Measurements from ENCODE around the gene PHLDB3. TPM values are rescaled to one million over a fixed set of nuclear protein-coding genes. Genes with fewer than 3 reads are reported as not detected.

The PHLDB3 gene
- total RNA-seq, 1 experiment from 2014 or later: 6.7 TPM

DNA sequence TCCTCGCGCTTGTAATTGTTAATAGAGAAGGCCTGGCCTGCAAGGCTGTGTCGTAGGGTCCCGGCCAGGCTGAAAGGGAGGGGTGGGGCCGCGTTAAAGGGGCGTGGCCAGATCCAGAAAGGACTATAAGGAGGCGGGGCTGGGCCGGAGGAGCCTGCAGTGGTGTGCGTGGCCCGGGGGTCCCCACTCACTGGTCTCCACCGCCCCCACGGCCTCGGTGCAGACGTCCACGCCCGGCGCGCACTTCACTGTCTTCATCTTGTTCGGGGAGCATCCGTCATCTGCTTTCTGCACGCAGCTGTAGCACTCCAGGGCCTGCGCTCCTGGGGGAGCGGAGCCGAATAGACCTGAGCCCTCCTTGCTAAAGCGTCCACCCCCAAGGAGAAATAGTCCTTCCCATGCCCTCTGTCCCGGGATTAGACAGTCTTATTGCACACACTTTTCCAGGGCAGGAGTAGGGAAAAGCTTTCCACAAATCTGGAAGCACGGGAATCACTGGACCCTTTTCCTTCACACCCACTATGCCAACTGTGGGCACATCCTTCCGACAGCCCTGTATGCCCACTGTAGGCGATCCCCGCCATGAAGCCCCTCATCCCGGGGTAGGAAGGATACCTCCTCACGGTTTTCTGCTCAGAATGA lies 40.3 kb downstream of the PHLDB3 start:
- peak overlapping the region; percentile 57 to 72 for H3K4me3 ChIP-seq (ENCODE audit: low read depth in 2 of 2, low read length in 2 of 2)
- CTCF ChIA-PET: interaction anchor here (0.6 to 1.4 kb wide), 3 partner anchors 17 to 56 kb away, joined by 3 to 9 read pairs (median 3); no protein-coding TSS in a partner anchor
- peak; percentile 71 for ATAC-seq
- BruUV-seq (replicated peaks): no TSS peak
- no peak overlapping the region; the same call in 1 of the 2 replicates for H3K27ac ChIP-seq (ENCODE audit: low read length)
- peaks cover 3% of the 10 kb centered on the region; the same call in 1 of the 2 replicates for H3K4me1 ChIP-seq (ENCODE audit: control insufficient read depth, insufficient read depth, low read length)
- in situ Hi-C loops (cut with HindIII; ENCODE audit: low pct_unique_long_range_greater_than_20kb, low sequenced_read_pairs) (no loop called here), intact Hi-C loops (cut with micrococcal nuclease; ENCODE audit: unreplicated experiment) (no loop called here)
- no peak for DNase-seq (ENCODE audit: low read depth, low spot score)
- POLR2A ChIA-PET: interaction anchor here (0.9 kb wide), 1 partner anchor 10 kb away, joined by 3 read pairs; no protein-coding TSS in a partner anchor
- no peaks in the 10 kb centered on the region for H3K27me3 ChIP-seq (ENCODE audit: control insufficient read depth, insufficient read depth, low read length)
- TF ChIP-seq, protein P1, sequence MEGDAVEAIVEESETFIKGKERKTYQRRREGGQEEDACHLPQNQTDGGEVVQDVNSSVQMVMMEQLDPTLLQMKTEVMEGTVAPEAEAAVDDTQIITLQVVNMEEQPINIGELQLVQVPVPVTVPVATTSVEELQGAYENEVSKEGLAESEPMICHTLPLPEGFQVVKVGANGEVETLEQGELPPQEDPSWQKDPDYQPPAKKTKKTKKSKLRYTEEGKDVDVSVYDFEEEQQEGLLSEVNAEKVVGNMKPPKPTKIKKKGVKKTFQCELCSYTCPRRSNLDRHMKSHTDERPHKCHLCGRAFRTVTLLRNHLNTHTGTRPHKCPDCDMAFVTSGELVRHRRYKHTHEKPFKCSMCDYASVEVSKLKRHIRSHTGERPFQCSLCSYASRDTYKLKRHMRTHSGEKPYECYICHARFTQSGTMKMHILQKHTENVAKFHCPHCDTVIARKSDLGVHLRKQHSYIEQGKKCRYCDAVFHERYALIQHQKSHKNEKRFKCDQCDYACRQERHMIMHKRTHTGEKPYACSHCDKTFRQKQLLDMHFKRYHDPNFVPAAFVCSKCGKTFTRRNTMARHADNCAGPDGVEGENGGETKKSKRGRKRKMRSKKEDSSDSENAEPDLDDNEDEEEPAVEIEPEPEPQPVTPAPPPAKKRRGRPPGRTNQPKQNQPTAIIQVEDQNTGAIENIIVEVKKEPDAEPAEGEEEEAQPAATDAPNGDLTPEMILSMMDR (IDR thresholded peaks at IDR 0.05): no peak
- TF ChIP-seq TCF7L2 (IDR thresholded peaks at IDR 0.05; ENCODE audit: low read depth, low read length) (no peak), SIN3A (IDR thresholded peaks at IDR 0.05; ENCODE audit: borderline replicate concordance, insufficient read depth, low read depth, low read length) (no peak), POLR2AphosphoS5 (IDR thresholded peaks at IDR 0.05; ENCODE audit: low read depth, low read length) (no peak)
- no peaks in the 10 kb centered on the region for H3K36me3 ChIP-seq (ENCODE audit: control insufficient read depth, insufficient read depth, low read length)
- H3K9me3 ChIP-seq (ENCODE audit: control insufficient read depth, insufficient read depth, low read depth, low read length): no peaks in the 10 kb centered on the region

DNA sequence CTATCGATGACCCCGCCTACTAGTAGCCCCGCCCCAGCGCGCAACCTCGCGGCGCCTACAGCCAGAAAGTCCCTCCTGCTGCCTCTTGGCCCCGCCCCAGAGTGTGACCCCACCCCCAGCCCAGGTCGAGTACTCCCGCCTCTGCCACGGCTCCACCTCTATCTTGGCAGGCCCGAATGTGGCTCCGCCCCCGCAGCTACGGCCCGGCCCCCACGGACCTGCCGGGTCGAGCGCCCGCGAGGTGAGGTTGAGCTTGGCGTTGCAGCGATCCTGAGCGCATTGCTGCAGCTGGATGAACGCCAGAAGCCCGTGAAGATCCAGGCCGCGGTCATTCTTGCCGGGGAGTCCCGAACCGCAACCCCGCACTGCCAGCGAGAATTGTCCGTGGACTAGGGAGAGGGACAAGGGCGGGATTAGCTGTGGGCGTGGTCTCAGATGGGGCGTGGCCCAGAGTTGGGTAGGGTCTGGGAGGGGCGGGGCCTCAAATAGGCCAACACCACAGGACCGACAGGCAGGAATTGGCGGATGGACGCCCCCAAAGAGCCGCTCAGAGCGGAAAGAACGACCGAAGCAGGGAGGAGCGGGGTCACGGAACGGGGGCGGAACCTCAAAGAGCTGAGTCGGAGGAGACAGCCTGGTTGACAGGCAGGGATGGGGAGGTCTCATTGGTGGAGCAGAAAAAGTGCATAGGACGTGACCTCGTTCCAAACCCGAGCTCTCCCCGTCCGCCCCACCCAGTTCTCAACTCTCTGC lies 41.0 kb downstream of the PHLDB3 start:
- Histone ChIP-seq H3K4me3 (ENCODE audit: low read depth in 2 of 2, low read length in 2 of 2) (peak overlapping the region; percentile 57 to 72), H3K36me3 (ENCODE audit: control insufficient read depth, insufficient read depth, low read length) (no peaks in the 10 kb centered on the region), H3K27ac (ENCODE audit: low read length) (no peak overlapping the region; the same call in 1 of the 2 replicates), H3K4me1 (ENCODE audit: control insufficient read depth, insufficient read depth, low read length) (peaks cover 3% of the 10 kb centered on the region; the same call in 1 of the 2 replicates), H3K9me3 (ENCODE audit: control insufficient read depth, insufficient read depth, low read depth, low read length) (no peaks in the 10 kb centered on the region), H3K27me3 (ENCODE audit: control insufficient read depth, insufficient read depth, low read length) (no peaks in the 10 kb centered on the region)
- in situ Hi-C loops (cut with HindIII; ENCODE audit: low pct_unique_long_range_greater_than_20kb, low sequenced_read_pairs) (no loop called here), intact Hi-C loops (cut with micrococcal nuclease; ENCODE audit: unreplicated experiment) (no loop called here)
- DNase-seq (ENCODE audit: low read depth, low spot score) (no peak), ATAC-seq (peak; percentile 95)
- TF ChIP-seq POLR2AphosphoS5 (IDR thresholded peaks at IDR 0.05; ENCODE audit: low read depth, low read length) (no peak), SIN3A (IDR thresholded peaks at IDR 0.05; ENCODE audit: borderline replicate concordance, insufficient read depth, low read depth, low read length) (no peak), TCF7L2 (IDR thresholded peaks at IDR 0.05; ENCODE audit: low read depth, low read length) (no peak)
- TF ChIP-seq, protein P2, sequence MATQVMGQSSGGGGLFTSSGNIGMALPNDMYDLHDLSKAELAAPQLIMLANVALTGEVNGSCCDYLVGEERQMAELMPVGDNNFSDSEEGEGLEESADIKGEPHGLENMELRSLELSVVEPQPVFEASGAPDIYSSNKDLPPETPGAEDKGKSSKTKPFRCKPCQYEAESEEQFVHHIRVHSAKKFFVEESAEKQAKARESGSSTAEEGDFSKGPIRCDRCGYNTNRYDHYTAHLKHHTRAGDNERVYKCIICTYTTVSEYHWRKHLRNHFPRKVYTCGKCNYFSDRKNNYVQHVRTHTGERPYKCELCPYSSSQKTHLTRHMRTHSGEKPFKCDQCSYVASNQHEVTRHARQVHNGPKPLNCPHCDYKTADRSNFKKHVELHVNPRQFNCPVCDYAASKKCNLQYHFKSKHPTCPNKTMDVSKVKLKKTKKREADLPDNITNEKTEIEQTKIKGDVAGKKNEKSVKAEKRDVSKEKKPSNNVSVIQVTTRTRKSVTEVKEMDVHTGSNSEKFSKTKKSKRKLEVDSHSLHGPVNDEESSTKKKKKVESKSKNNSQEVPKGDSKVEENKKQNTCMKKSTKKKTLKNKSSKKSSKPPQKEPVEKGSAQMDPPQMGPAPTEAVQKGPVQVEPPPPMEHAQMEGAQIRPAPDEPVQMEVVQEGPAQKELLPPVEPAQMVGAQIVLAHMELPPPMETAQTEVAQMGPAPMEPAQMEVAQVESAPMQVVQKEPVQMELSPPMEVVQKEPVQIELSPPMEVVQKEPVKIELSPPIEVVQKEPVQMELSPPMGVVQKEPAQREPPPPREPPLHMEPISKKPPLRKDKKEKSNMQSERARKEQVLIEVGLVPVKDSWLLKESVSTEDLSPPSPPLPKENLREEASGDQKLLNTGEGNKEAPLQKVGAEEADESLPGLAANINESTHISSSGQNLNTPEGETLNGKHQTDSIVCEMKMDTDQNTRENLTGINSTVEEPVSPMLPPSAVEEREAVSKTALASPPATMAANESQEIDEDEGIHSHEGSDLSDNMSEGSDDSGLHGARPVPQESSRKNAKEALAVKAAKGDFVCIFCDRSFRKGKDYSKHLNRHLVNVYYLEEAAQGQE (IDR thresholded peaks at IDR 0.05; ENCODE audit: insufficient read depth in 1 of 2, low read depth in 2 of 2, low read length in 1 of 2): no peak
- TF ChIP-seq, protein P1 (IDR thresholded peaks at IDR 0.05): no peak
- BruUV-seq (replicated peaks): no TSS peak
- ChIA-PET POLR2A (interaction anchor here (0.7 to 0.9 kb wide), 2 partner anchors 11 to 852 kb away, joined by 3 to 25 read pairs; no protein-coding TSS in a partner anchor), CTCF (interaction anchor here (0.6 to 1.4 kb wide), 4 partner anchors 16 to 57 kb away, joined by 3 to 12 read pairs (median 6); no protein-coding TSS in a partner anchor)

Measured in Panc1 (cell line).